Epithelial cell of alveolus of lung (primary cell): ENCODE results near the gene AZI2. TPM values are rescaled to one million over a fixed set of nuclear protein-coding genes. Genes with fewer than 3 reads are reported as not detected.

Experiments
- total RNA-seq: library from RNA; depleted of rRNA; stranded (reverse); fragments of >200 nt; gene quantifications from 2 replicates; pipeline ENCODE4 v1.2.1, GENCODE V29; 2015

The AZI2 gene
- 140 and 149 TPM in 2 replicates for total RNA-seq

GRCh38 chr3:28348629-28349468, at the start of gene AZI2, which contains the start of gene ZCWPW2:
AZI2 (minus strand) TSS chr3:28348824; CDS start chr3:28340617, 8,207 bp downstream.
ZCWPW2 (plus strand) TSS chr3:28348721; CDS start chr3:28413069, 64,348 bp downstream.

Other genes with a start within 250 kb of the AZI2 start
- 10.8 and 20.9 TPM in 2 replicates for gene CMC1, start 107.2 kb downstream of the AZI2 start, total RNA-seq
- 0.39 and 0.40 TPM in 2 replicates for gene ZCWPW2, start 103 bp downstream of the AZI2 start, total RNA-seq